Type B pancreatic cell (in vitro differentiated cells): ENCODE results near the gene SPTBN4. TPM values are rescaled to one million over a fixed set of nuclear protein-coding genes. Genes with fewer than 3 reads are reported as not detected.

Source experiments
- DNase-seq: peaks from one replicate; pipeline ENCODE4 v3.0.0; 2021; ENCODE audit warnings: mixed read lengths; ENCODE audit not compliant: unreplicated experiment; ENCODE audit errors: extremely low spot score
- H3K27ac Mint-ChIP-seq: 2 replicates; pipeline ENCODE4 v1.8.0; 2021; ENCODE audit warnings: mild to moderate bottlenecking, mixed read lengths
- H3K27me3 Mint-ChIP-seq: 2 replicates; pipeline ENCODE4 v1.8.0; 2021; ENCODE audit warnings: mixed read lengths
- H3K36me3 Mint-ChIP-seq: 2 replicates; pipeline ENCODE4 v1.8.0; 2021; ENCODE audit warnings: mixed read lengths
- H3K4me1 Mint-ChIP-seq: one replicate; pipeline ENCODE4 v1.8.0; 2021; ENCODE audit warnings: mixed read lengths; ENCODE audit not compliant: unreplicated experiment
- H3K4me3 Mint-ChIP-seq: 2 replicates; pipeline ENCODE4 v1.8.0; 2021; ENCODE audit warnings: mild to moderate bottlenecking, mixed read lengths
- H3K9me3 Mint-ChIP-seq: 2 replicates; pipeline ENCODE4 v1.8.0; 2021; ENCODE audit warnings: mixed read lengths
- CTCF ChIP-seq: fragments of 200-600 bp; sonication (generic); conservative IDR thresholded peaks from 2 replicates; pipeline ENCODE4 v1.5.0; 2021; ENCODE audit warnings: antibody characterized with exemption, mild to moderate bottlenecking
- total RNA-seq: library from RNA; stranded (reverse); gene quantifications from 2 replicates; pipeline ENCODE4 v1.2.1, GENCODE V29; 2021; ENCODE audit warnings: low replicate concordance

SPTBN4 gene
- total RNA-seq, 1 donor from 2014 or later, result 2.6 TPM

- Mint-ChIP-seq H3K27me3 (peaks cover 37% of the 10 kb centered on the region), H3K4me1 (peaks cover 10% of the 10 kb centered on the region), H3K4me3 (no peak overlapping the region)
These were observed 105.2 kb downstream of the SPTBN4 start for GRCh38 chr19:40571831-40572495.

GRCh38 chr19:40575326-40575725 lies 108.5 kb downstream of the SPTBN4 start:
- H3K9me3 Mint-ChIP-seq, result peaks cover 6% of the 10 kb centered on the region
- no peak for TF ChIP-seq CTCF
- peaks cover 4% of the 10 kb centered on the region for H3K36me3 Mint-ChIP-seq
- H3K27ac Mint-ChIP-seq, result peak overlapping the region; percentile 14
- no peak for DNase-seq
- peak overlapping the region; percentile 79 for H3K4me3 Mint-ChIP-seq
- H3K4me1 Mint-ChIP-seq, result peaks cover 6% of the 10 kb centered on the region
- peaks cover 6% of the 10 kb centered on the region for H3K27me3 Mint-ChIP-seq

More at GRCh38 chr19:40571831-40572495, 105.2 kb downstream of the SPTBN4 start:
- Mint-ChIP-seq H3K9me3 (peaks cover 6% of the 10 kb centered on the region), H3K27ac (no peak overlapping the region), H3K36me3 (peaks cover 4% of the 10 kb centered on the region)
- no peak for TF ChIP-seq CTCF
- no peak for DNase-seq

GRCh38 chr19:40576151-40576584 lies 109.4 kb downstream of the SPTBN4 start:
- Mint-ChIP-seq H3K9me3 (no peaks in the 10 kb centered on the region), H3K27ac (no peak overlapping the region), H3K36me3 (no peaks in the 10 kb centered on the region), H3K4me3 (peak overlapping the region; percentile 90), H3K27me3 (no peaks in the 10 kb centered on the region), H3K4me1 (no peaks in the 10 kb centered on the region)
- no peak for DNase-seq
- no peak for TF ChIP-seq CTCF

- H3K4me1 Mint-ChIP-seq, result no peaks in the 10 kb centered on the region
- no peak within 1 kb of the TSS for H3K27ac Mint-ChIP-seq
- no peaks in the 10 kb centered on the region for H3K9me3 Mint-ChIP-seq
- peak; percentile 94 for DNase-seq
- no peaks in the 10 kb centered on the region for H3K36me3 Mint-ChIP-seq
- H3K27me3 Mint-ChIP-seq, result no peaks in the 10 kb centered on the region
- TF ChIP-seq CTCF, result no peak
- H3K4me3 Mint-ChIP-seq, result peak within 1 kb of the TSS; percentile 90
These were observed 110.0 kb downstream of the SPTBN4 start, which contains the start of gene SHKBP1 for GRCh38 chr19:40576585-40577451. TSS of gene SHKBP1 (plus strand) at chr19:40576873. CDS start at chr19:40576900, 27 bp downstream.

GRCh38 chr19:40578442-40578908 lies 111.7 kb downstream of the SPTBN4 start:
- H3K9me3 Mint-ChIP-seq, result no peaks in the 10 kb centered on the region
- TF ChIP-seq CTCF, result no peak
- H3K27me3 Mint-ChIP-seq, result no peaks in the 10 kb centered on the region
- DNase-seq, result no peak
- no peaks in the 10 kb centered on the region for H3K4me1 Mint-ChIP-seq
- H3K27ac Mint-ChIP-seq, result no peak overlapping the region
- peak overlapping the region; percentile 90 for H3K4me3 Mint-ChIP-seq
- H3K36me3 Mint-ChIP-seq, result peaks cover 4% of the 10 kb centered on the region
